Femur (tissue), 1 donor: ENCODE measurements around the gene SLC49A3.
A peak's percentile ranks its signal among the peaks of the same experiment; 100 is the strongest.
"Not testable (repeated sequence)": the region's sequence is repeated elsewhere in the genome, so short reads cannot be mapped to it uniquely, and the experiment has no call there.

ENCODE experiments used
- DNase-seq: peaks from one replicate; pipeline ENCODE4 v3.0.0-alpha.2; 2017

SLC49A3 gene

DNA sequence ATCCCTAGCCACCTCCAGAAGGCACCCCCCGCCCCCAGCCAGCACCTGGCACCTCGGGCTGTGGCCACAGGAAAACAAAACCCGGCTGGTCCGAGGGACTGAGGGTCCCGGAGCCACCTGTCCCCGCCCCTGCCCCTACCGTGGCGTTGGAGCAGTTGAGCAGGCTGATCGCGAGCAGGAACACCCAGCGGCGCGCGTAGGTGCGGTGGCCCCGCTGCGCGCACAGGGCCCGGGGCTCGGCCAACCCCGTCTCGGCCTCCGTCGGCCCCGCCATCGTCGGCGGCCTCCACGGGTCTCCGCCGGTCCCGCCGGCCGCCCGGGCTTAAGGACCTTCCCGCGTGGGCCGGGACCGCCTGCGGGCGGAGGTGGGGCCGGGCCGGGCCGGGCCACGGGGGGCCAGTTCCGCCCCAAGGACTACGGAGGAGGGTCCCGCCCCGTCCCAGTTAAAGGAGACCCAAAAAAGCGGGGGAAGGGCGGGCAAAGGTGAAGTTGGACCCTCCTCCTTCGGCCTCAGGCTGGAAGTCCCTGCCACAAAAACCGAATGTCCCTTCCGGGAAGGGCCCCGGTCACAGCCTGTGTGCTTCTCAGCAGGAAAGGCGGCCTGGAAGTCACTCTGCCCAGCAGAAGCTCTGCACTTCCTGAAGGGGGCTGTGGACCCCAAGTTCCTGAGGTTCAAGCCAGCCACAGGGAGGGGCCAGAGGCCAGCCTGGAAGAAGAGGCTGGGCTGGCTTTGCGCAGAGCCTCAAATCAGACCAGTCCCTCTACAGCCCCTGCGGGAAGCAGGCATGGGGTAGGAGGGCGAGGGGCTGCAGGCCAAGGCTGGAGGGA lies at the start of gene SLC49A3:
Gene SLC49A3, minus strand, starts transcription at position 298 of the 828 bp plus-strand sequence. Its CDS starts 24 bp downstream, at position 274.
- no peak for DNase-seq

DNA sequence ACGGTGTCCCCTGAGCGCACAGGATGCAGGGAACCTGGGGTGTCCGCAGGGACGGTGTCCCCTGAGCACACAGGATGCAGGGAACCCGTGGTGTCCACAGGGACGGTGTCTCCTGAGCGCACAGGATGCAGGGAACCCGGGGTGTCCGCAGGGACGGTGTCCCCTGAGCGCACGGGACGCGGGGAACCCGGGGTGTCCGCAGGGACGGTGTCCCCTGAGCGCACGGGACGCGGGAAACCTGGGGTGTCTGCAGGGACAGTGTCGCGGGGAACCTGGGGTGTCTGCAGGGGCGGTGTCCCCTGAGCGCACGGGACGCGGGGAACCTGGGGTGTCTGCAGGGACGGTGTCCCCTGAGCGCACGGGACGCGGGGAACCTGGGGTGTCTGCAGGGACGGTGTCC lies 47.6 kb upstream of the SLC49A3 start:
- not testable (repeated sequence) for DNase-seq

DNA sequence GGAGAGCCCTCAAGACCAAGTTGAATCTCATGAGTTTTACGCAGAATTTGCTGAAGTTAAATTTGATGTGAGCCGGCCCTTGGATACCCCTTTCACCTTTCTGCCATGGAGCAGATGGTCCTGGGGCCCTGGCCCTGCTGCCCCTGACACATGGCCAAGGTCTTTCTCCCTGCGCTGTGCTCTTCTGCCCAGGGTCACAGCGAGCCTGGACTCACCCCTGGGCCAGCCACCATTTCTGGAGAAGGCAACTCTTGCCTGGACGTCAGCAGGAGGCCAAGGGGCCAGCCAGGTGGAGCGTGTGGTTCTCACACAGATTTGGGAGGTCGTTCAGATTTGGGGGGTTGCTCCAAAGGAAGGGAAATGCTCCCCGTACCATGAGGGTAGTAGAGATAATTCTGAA lies 46.6 kb upstream of the SLC49A3 start:
- DNase-seq, result no peak

DNA sequence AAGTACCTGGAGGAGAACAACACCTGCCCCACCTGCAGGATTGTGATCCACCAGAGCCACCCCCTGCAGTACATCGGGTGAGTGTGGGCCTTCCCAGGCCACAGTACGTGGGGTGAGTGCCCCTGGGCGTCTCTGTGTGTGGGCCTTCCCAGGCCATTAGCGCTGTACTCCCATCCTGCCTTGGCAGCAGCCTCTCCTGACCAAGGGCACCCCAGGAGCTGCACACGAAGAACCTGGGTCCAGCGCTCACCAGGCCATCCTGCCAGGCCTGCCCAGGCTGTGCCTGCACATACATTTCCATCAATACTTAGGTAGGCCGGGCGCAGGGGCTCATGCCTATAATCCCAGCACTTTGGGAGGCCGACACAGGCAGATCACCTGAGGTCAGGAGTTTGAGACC lies 46.0 kb upstream of the SLC49A3 start:
- DNase-seq, result no peak

DNA sequence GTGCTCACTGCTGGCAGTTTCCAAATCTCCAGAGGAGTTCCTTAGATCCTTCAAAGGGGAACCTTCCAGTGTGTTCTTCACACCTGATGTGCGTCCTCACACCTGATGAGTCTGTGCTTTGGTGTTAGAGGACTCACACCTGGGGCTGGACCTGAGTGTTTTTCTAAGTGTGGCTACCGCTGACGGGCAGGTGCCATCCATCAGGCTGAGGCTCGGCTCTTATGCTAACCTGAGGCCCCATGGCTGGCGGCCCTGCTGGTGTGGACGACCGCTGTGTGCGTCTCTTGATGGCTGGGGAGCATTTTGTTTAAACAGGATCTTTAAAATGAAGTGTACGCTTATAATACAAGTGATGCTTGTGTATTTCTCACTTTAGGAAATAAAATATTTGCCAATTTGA lies 45.1 kb upstream of the SLC49A3 start:
- no peak for DNase-seq

DNA sequence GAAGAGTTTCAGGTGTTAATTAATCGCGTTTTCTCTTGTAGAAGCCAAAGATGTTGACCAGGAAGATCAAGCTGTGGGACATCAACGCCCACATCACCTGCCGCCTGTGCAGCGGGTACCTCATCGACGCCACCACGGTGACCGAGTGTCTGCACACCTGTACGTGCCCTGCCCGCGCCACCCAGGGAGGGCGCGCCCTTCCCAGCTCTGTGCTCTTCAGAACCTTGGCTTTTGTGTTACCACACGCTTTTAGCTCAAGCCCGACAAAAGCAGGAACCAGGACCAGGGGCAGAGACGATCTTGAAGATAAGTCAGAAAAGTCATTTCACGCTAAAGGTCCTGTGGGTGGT lies 44.7 kb upstream of the SLC49A3 start:
- DNase-seq, result no peak

DNA sequence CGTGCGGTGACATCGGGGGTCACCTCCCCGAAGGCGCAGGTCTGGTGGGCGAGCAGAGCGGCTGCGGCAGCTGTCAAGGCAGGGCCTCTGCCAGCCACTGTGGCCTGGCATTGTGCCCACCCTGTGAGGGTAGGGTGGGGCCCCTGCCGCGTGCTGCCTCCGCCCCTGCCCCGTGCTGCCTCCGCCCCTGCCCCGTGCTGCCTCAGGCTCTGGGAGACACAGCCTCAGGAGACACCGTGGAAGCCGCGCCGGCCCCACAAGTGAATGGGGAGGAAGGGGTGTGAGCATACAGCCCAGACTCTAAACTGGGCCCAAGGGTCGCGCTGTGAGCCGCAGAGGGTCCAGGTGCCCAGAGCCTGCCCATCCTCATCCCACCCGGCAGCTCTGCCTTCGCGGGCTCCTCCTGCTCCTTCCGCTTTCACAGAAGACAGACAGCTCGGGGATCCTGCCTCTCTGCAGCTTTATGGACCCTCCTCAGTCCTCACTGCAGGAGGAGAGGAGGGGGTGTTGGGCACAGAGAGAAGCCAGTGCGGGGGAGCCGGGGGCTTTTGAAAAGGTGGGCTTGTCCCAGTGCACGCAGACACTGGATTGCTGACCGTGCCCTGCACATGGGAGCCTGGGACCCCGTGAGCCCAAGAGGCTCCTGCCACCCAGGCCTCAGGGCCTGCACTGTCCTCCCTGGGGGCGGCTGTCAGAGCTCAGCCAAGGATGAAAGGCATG lies 44.1 kb upstream of the SLC49A3 start:
- DNase-seq, result peak; percentile 44

DNA sequence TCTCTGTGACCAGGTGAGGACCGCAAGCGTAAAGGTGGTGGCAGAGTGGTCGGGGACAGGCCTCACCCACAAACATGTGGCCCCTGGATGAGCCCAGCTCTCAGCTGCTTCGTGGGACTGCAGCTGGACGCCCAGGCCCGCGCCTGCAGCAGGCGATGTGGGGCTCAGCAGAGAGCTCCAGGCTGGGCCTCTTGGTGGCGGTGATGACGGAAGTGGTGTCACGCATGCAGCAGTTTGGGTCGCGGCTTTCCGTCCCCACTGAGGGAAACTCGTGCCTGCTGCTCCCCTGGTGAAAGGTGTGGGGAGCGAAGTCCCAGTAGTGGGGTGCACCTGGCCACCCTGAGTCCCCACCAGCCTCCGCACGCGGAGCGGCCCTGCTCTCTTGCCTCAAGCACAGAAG lies 43.5 kb upstream of the SLC49A3 start:
- DNase-seq, result no peak

DNA sequence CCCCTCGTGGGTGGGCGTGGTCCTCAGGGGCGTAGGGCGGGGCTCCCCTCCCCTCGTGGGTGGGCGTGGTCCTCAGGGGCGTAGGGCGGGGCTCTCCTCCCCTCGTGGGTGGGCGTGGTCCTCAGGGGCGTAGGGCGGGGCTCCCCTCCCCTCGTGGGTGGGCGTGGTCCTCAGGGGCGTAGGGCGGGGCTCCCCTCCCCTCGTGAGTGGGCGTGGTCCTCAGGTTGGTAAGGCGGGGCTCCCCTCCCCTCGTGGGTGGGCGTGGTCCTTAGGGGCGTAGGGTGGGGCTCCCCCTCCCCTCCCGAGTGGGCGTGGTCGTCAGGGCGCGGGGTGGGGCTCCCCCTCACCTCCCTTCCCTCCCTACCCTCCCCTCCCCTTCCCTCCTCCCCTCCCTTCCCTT lies 43.0 kb upstream of the SLC49A3 start:
- DNase-seq, result not testable (repeated sequence)

DNA sequence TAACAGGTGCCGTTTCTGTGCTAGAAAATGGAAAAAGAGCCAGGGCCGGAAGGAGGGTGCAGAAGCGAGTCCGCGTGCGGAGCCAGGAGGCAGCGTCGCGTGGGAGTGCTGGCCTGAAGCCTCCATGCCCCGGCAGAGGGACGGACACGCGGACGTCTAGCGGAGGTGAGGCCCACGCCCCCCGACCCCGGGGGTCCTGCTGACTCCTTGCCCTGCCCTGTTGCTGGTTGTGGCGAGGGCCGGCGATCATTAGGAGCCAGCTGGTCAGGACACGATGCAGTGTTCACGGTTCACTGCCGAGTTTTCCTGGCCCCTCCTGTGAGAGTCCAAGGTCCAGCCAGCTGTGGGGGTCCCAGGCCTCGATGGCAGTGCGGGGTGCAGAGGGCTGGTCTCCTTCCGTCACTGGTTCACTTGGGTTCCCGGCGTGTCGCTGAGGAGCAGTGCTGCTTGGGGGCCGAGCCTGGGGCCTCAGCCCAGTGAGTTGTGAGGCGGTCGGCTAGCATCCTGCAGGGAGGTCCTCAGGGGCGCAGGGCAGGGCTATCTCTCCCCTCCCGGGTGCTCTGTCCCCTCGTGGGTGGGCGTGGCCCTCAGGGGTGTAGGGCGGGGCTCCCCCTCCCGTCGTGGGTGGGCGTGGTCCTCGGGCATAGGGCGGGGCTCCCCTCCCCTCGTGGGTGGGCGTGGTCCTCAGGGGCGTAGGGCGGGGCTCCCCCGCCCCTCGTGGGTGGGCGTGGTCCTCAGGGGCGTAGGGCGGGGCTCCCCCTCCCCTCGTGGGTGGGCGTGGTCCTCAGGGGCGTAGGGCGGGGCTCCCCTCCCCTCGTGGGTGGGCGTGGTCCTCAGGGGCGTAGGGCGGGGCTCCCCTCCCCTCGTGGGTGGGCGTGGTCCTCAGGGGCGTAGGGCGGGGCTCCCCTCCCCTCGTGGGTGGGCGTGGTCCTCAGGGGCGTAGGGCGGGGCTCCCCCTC lies 42.3 kb upstream of the SLC49A3 start:
- DNase-seq, result not testable (repeated sequence)

DNA sequence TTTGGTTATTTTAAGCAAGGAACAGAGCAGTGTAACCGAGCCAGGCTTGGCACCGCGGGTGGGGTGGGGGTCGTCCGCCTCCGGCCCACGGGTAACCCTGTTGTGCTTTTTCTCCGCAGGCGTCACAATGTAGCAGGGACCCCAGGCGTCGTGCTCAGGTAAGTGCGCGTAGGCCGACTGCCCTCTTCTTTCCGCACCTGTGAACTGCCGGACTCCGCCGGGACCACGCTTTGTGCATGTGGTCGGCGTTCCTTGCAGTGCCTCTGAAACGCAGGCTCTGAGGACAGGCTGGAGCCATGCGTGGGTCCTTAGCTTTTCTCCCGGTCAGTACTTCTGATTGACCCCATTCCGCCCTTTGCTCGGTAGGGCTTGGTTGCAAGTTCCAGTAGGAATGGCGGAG lies 41.6 kb upstream of the SLC49A3 start:
- DNase-seq, result no peak

DNA sequence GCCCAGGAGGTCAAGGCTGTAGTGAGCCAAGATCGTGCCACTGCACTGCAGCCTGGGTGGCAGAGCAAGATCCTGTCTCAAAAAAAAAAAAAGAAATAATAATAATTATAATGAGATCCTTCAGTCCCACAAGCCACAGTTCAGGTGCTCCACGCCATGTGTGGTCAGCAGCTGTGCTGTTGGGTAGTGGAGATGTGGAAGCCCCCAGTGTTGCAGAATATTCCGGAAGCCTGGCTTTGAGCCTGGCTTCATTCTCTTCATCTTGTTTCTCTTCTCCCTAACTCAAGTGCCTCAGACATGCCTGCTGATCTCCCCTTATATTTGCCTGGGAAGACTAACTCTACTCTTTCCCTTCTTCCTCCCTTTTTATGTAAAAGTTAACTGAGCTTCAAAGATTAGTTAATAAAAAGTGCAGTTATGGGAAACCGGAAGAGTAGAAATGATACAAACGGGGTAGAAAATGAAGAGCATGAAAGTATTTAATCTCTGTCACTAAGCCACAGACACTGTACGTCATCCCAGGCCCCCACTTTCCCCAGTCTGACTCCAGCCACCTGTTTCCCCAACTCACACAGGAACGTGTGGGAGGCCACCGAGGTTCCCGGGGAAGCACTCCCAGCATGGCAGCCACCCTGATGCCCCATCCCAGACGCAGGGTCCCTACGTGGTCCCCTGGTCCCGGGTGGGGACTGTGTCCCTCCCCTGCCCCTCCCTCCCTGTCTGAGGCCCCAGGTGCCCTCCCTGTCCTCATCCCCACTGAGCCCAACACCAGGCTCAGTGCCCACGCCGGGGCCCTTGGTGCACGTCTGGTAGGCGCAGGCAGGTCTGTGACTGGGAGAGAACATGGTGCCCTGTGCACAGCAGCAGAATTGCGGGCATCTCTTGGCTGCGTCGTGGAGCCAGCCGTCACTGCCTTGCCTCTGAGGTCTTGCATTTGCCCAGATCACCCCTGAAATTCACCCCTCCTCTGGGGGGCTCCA lies 40.7 kb upstream of the SLC49A3 start:
- DNase-seq, result no peak

DNA sequence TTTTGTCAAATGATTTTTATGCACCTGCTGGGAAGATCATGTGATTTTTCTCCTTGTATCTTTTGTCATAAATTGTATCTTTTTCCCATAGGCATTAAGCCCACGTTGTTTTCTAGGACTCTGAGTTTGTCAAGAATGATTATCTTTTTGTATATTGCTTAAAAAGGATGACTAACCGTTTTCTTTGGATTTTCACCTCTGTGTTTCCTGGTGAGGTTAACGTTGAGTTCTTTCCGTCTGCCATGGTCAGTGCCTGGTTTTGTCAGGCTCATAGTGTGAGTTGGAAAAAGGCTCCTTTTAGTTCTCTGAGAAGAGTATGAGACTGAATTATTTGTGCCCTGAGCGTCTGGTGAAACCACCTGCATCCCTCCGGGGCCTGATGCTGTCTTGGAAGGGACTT lies 38.6 kb upstream of the SLC49A3 start:
- DNase-seq, result no peak

DNA sequence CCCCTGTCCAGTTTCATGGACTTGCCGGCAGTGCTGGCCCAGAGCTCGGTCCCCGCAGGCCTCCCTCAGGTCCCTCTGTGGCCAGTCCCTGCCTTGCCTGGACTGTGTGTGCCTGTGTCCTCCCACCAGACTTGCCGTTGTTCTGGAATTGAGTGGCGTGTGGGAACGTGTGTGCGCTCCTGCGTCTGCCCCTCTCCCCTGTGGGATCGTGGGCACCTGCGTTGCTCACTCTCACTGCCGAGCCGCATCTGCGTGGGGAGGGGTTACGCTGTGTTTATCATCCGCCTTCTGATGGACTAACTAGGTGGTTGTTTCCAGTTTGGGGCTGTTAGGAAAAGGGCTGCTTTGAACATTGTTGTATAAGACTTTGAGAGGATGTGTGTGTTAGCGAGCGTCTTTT lies 37.9 kb upstream of the SLC49A3 start:
- no peak for DNase-seq

DNA sequence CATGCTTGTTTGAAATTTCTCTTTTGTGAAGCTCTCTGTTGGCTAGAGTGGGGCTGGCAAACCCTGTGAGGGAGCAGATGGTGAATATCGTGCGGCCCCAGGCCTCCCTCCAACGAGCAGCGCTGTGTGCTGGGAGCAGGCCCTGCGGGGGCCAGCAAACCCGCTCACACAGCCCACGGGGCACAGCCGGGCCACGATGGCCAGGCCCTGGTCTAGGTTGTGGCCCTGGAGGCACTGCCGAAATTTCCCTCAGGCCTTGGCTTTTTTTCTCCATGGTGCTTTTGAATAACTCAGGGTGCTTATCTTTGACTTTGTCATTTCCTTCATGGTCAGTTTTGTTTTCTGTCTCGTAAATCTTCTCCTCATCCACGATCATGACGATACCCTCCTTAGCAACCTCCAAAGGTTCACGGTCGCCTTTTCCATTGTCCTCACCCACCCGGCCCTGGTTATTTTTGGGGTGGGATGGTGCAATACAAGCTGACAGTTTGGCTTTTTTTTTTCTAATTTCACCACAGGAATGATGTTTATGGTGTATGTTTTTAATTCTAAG lies 37.4 kb upstream of the SLC49A3 start:
- DNase-seq, result no peak

DNA sequence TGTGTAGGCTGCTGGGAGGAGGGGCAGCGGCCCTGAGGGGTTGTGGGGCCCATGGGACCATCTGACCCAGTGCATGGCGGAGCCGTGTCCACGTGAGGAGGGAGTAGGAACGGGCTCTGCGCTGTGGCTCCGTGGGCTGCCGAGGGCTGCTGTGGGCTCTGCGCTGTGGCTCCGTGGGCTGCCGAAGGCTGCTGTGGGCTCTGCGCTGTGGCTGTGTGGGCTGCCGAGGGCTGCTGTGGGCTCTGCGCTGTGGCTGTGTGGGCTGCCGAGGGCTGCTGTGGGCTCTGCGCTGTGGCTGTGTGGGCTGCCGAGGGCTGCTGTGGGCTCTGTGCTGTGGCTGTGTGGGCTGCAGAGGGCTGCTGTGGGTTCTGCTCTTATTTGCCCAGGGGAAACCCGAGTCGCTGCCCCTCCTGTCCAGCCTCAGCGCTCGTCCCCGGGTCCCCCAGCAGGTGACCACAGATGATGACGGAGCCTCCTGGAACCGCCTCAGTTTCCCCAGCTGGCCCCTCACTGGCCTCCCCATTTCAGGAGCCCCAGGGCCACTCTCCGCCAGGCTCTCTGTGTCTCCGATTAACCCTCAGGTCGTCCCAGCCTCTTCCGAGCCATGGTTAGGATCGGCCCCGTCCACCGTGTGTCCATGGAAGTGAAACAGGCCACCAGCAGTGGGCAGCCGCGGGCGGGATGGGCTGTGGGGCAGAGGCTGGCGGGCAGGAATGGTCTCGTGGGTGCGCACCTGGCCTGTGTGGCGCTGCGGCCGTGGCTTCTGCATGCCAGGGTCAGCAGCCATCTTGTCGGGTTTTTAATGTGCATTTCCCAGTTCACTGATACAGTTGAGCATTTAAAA lies 36.7 kb upstream of the SLC49A3 start:
- no peak for DNase-seq

DNA sequence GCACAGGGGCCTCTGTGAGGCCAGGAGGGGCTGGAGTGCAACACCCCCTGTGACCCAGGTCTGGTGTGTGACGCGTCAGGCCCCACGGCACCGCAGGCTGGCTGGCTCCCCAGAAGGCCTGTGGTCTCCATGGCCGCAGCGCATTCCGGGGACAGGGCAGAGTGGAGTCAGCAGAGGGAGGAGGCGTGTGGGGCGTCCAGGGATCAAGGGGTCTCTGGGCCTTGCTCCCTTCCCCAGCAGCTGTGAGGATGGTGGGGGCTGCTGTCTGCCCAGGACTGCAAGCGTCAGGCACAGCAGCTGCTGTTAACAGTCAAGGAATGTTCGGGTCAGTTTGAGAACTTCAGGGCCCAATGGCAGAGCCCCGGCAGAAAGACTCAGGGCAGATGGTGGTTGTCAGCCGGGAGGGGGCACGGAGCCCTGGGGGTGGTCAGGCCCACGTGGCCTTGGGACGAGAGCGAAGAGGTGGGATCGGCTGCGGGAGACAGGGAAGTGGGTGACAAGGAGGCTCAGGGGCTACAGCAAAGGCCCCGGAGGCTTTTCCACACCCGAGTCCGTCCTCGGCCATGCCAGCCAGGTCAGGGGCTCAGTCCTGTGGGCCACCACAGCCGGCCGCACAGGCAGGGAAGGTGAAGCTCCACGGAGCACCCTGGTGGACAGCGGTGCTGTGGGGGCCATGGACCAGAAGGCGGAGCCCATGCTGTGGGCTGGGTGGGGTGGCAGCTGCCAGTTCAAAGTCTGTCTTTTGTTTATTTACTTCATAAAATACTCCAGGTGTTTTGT lies 35.0 kb upstream of the SLC49A3 start:
- DNase-seq, result peak; percentile 73

DNA sequence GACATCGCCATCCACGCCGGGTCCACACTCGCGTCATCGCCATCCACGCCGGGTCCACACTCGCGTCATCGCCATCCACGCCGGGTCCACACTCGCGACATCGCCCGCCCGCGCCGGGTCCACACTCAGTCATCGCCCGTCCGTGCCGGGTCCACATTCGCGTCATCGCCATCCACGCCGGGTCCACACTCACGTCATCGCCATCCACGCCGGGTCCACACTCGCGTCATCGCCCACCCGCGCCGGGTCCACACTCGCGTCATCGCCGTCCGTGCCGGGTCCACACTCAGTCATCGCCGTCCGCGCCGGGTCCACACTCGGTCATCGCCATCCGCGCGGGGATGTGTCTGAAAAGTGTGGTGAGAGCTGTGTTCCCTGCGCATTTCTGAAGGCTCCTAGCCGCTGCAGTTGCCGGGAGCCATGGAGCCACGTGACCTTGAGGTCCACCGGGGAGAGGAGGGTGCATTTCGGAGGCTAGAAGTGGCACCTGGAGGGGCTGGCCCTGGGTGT lies 34.0 kb upstream of the SLC49A3 start:
- no peak for DNase-seq

DNA sequence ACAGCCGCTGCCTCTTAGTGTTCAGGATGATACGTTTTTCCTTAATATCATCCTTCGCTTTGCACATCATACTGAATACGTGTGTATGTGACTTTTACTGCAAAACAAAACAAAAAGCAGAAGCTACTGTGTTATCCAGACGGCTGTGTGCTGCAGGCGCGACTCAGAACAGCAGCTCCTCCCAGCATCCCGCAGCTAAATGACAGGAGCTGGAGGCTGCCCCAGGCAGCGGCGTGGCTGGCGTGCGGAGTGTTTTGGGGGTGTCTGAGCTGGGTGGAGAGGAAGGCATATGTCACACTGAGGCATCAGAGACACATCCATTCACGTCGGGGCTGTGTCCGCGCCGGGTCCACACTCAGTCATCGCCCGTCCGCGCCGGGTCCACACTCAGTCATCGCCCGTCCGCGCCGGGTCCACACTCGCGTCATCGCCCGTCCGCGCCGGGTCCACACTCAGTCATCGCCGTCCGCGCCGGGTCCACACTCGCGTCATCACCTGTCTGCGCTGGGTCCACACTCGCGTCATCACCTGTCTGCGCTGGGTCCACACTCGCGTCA lies 33.3 kb upstream of the SLC49A3 start:
- no peak for DNase-seq
